ENCODE data around the gene UBXN10.

DNA sequence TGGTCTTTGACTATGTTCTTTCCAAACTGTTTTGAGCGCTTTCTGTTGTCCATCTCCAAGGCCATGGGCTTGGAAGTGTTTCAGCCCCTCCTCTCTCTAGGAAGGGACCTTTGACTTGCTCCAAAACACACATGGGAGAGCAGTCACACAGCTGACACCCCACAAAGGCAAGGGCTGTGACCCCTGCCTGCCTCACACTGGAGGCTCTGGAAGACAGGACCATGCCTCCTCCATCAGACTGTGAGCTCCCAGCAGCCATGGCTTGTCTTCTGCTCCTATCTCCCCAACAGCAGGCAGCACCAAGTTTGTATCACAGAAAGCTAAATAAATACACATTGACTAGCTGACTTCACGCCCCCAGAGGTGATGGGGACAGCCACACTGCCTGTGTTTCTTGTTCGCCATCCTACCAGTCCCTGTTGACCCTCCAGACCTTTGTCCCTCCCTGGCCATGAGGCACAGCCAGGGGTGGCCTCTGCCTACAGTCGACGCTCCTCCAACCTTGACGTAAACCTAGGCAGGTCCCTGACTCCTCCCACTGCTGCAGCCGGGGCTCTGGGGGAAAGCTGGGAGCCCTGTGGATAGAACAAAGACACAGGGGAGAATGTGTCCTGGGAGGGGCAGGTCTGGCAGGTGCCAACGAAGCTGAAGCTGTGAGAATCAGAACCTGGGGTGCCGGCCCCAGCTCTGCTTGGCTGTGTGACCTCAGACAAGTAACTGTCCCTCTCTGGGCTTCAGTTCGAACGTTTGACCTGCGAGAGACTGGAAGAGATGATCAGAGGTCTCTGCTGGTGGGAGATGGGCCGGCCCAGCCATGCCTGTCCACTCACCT, 41.9 kb upstream of the UBXN10 start:
- no peak for TF ChIP-seq CTCF (conservative IDR thresholded peaks at IDR 0.05; ENCODE audit: low read length)
- TF ChIP-seq EZH2phosphoT487 (IDR thresholded peaks at IDR 0.05; ENCODE audit: borderline replicate concordance), result no peak
